ENCODE data around the gene ARHGAP8.

- TF ChIP-seq, protein P1, sequence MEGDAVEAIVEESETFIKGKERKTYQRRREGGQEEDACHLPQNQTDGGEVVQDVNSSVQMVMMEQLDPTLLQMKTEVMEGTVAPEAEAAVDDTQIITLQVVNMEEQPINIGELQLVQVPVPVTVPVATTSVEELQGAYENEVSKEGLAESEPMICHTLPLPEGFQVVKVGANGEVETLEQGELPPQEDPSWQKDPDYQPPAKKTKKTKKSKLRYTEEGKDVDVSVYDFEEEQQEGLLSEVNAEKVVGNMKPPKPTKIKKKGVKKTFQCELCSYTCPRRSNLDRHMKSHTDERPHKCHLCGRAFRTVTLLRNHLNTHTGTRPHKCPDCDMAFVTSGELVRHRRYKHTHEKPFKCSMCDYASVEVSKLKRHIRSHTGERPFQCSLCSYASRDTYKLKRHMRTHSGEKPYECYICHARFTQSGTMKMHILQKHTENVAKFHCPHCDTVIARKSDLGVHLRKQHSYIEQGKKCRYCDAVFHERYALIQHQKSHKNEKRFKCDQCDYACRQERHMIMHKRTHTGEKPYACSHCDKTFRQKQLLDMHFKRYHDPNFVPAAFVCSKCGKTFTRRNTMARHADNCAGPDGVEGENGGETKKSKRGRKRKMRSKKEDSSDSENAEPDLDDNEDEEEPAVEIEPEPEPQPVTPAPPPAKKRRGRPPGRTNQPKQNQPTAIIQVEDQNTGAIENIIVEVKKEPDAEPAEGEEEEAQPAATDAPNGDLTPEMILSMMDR (IDR thresholded peaks at IDR 0.05): no peak
- TF ChIP-seq POLR2A (IDR thresholded peaks at IDR 0.05): no peak
Observed at GRCh38 chr22:44743804-44744211, 8.6 kb upstream of the ARHGAP8 start.
